GM23338 (cell line): Measurements from ENCODE around the gene KAZALD1. TPM values are rescaled to one million over a fixed set of nuclear protein-coding genes. Genes with fewer than 3 reads are reported as not detected.

Experiments
- ATAC-seq: fragments of 200-7000 bp; cut with Tn5 transposase; 3 replicates; pipeline ENCODE4 v1.9.1; 2020
- DNase-seq: peaks from one replicate; pipeline ENCODE4 v3.0.0-alpha.2; 2015; ENCODE audit warnings: low spot score
- H2AFZ ChIP-seq: fragments of 200-600 bp; sonication (generic); 2 replicates; pipeline ENCODE4 v1.8.0; 2016; ENCODE audit warnings: antibody characterized with exemption, mild to moderate bottlenecking, moderate library complexity
- H3F3A ChIP-seq: fragments of 200-600 bp; sonication (generic); replicated peaks from 2 replicates; pipeline ENCODE4 v1.8.0; 2017; ENCODE audit warnings: antibody characterized with exemption, mixed run types, low read depth
- H3K27ac ChIP-seq: fragments of 200-600 bp; sonication (generic); 2 replicates; pipeline ENCODE4 v1.6.1; 2016; ENCODE audit warnings: low read depth
- H3K27me3 ChIP-seq: fragments of 200-600 bp; sonication (generic); 2 replicates; pipeline ENCODE4 v1.8.0; 2016; ENCODE audit warnings: mild to moderate bottlenecking, mixed run types, moderate library complexity; ENCODE audit not compliant: insufficient read depth
- H3K36me3 ChIP-seq: fragments of 200-600 bp; sonication (generic); 2 replicates; pipeline ENCODE4 v1.8.0; 2016; ENCODE audit warnings: mild to moderate bottlenecking; ENCODE audit not compliant: insufficient read depth
- H3K4me1 ChIP-seq: fragments of 200-600 bp; sonication (generic); 2 replicates; pipeline ENCODE4 v1.8.0; 2016; ENCODE audit warnings: mild to moderate bottlenecking, moderate library complexity; ENCODE audit not compliant: insufficient read depth
- H3K4me2 ChIP-seq: fragments of 200-600 bp; sonication (generic); 2 replicates; pipeline ENCODE4 v1.7.1; 2017; ENCODE audit warnings: mixed run types
- H3K4me3 ChIP-seq: fragments of 200-600 bp; sonication (generic); 2 replicates; pipeline ENCODE4 v1.6.1; 2016; ENCODE audit warnings: mixed run types
- H3K79me2 ChIP-seq: fragments of 200-600 bp; sonication (generic); replicated peaks from 2 replicates; pipeline ENCODE4 v1.8.0; 2017; ENCODE audit warnings: mild to moderate bottlenecking; ENCODE audit not compliant: insufficient read depth
- H3K9me2 ChIP-seq: fragments of 200-600 bp; sonication (generic); 2 replicates; pipeline ENCODE4 v1.8.0; 2017; ENCODE audit not compliant: insufficient read depth
- H4K20me1 ChIP-seq: fragments of 200-600 bp; sonication (generic); replicated peaks from 2 replicates; pipeline ENCODE4 v1.8.0; 2017; ENCODE audit warnings: mild to moderate bottlenecking; ENCODE audit not compliant: insufficient read depth
- H3K27ac Mint-ChIP-seq: 2 replicates; pipeline ENCODE4 v1.8.0; 2020; ENCODE audit warnings: inconsistent platforms, mild to moderate bottlenecking, moderate library complexity, mixed read lengths
- H3K27me3 Mint-ChIP-seq: 3 replicates; pipeline ENCODE4 v1.8.0; 2022; ENCODE audit warnings: low read depth, mild to moderate bottlenecking, moderate library complexity, mixed read lengths, inconsistent platforms; ENCODE audit not compliant: insufficient read depth, poor library complexity
- H3K36me3 Mint-ChIP-seq: 3 replicates; pipeline ENCODE4 v1.8.0; 2021; ENCODE audit warnings: low read depth, mild to moderate bottlenecking, inconsistent platforms, moderate library complexity, mixed read lengths
- H3K4me1 Mint-ChIP-seq: 3 replicates; pipeline ENCODE4 v1.8.0; 2020; ENCODE audit warnings: mild to moderate bottlenecking, inconsistent platforms, mixed read lengths
- H3K4me3 Mint-ChIP-seq: 3 replicates; pipeline ENCODE4 v1.8.0; 2021; ENCODE audit warnings: moderate library complexity, mild to moderate bottlenecking, inconsistent platforms, mixed read lengths
- H3K9me3 Mint-ChIP-seq: 3 replicates; pipeline ENCODE4 v1.8.0; 2020; ENCODE audit warnings: moderate library complexity, mild to moderate bottlenecking, inconsistent platforms, mixed read lengths
- CREB1 ChIP-seq: fragments of 250-450 bp; sonication (Bioruptor Pico); IDR thresholded peaks from 2 replicates; pipeline ENCODE4 v1.5.0; 2020; ENCODE audit warnings: low read depth, mild to moderate bottlenecking, moderate library complexity
- NANOG ChIP-seq: IDR thresholded peaks from 2 replicates; pipeline ENCODE4 v1.6.1; 2016; ENCODE audit warnings: antibody characterized with exemption, borderline replicate concordance
- ZNF114 ChIP-seq: fragments of 250-450 bp; sonication (Bioruptor Pico); IDR thresholded peaks from 2 replicates; pipeline ENCODE4 v1.5.0; 2020; ENCODE audit warnings: mild to moderate bottlenecking, moderate library complexity
- polyA plus RNA-seq: library from polyadenylated mRNA; unstranded; fragments of >200 nt; fragmentation: Nextera tagmentation; extraction: Ambion mirVana; gene quantifications from 2 replicates; pipeline ENCODE4 v1.2.1, GENCODE V29; 2016
- total RNA-seq: library from RNA; depleted of rRNA; stranded (reverse); fragments of >200 nt; shearing (Covaris generic); gene quantifications from 2 replicates; pipeline ENCODE4 v1.2.3, GENCODE V29; 2014
- TF ChIP-seq, protein P1 (sequence below), 2 experiments: fragments of 200-600 bp in 1 of 2; sonication (generic) in 1 of 2; conservative IDR thresholded peaks; 2 replicates each; pipeline versions ENCODE4 v1.5.1 to v1.6.1; 2016 to 2017; ENCODE audit warnings: antibody characterized with exemption in 2 of 2, low read depth in 2 of 2, mild to moderate bottlenecking in 2 of 2, moderate library complexity in 1 of 2
- TF ChIP-seq, protein P2 (sequence below): IDR thresholded peaks from 2 replicates; pipeline ENCODE4 v1.6.1; 2016; ENCODE audit warnings: antibody characterized with exemption
- TF ChIP-seq, protein P3 (sequence below): fragments of 250-450 bp; sonication (Bioruptor Pico); IDR thresholded peaks from 2 replicates; pipeline ENCODE4 v1.5.0; 2020; ENCODE audit warnings: mild to moderate bottlenecking, moderate library complexity
- TF ChIP-seq, protein P4 (sequence below): IDR thresholded peaks from one replicate; pipeline ENCODE4 v1.6.1; 2018; ENCODE audit warnings: antibody characterized with exemption; ENCODE audit not compliant: unreplicated experiment

Gene KAZALD1
- total and polyA plus RNA-seq, 2 experiments from 2014 or later, result 0.27 to 1.3 TPM

DNA sequence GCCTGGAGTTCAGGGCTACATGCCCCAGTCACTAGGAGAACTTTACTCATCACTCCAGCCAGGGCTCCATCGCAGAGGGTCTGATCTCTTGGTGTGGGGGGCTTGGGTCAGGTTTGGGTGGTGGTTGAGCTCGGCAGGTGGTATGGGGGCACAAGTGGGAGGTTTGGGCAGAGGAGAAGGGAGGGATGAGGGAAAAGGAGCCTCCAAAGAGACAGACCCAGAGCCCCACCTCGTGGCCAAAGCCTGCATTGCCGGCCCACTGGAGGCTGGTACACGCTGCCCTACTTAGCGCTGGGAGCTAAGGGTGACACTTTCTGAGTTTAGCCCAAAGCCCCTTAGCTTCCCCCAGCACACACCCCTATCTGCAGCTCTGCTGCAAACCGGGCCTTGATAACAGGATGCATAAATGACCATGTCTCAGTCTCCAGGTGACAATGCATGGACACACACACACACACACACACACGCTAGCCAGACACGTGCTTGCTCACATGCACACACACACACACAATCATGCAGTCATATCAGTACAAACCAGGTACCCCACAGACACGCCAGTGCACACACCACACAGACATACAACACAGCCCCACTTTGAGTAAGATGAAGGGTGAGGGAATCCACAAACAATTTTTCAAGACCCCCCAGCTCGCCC lies 47.4 kb upstream of the KAZALD1 start:
- Histone ChIP-seq H3K4me2 (peak overlapping the region; percentile 48; the same call in 1 of the 2 replicates), H4K20me1 (no peaks in the 10 kb centered on the region), H3K4me3 (no peak overlapping the region), H3K79me2 (no peaks in the 10 kb centered on the region), H3K9me2 (no peaks in the 10 kb centered on the region), H3K27ac (no peak overlapping the region), H3K4me1 (peaks cover 23% of the 10 kb centered on the region; the same call in 1 of the 2 replicates), H3F3A (0 out of 2 replicates have a peak, but pooled peaks cover 4% of the 10 kb centered on the region), H3K36me3 (no peaks in the 10 kb centered on the region), H2AFZ (no peak overlapping the region), H3K27me3 (peaks cover 45% of the 10 kb centered on the region)
- peak; percentile 23 for ATAC-seq
- no peaks in the 10 kb centered on the region; the same call in 2 of the 3 replicates for H3K36me3 Mint-ChIP-seq
- peaks cover 23% of the 10 kb centered on the region for H3K4me1 Mint-ChIP-seq
- H3K9me3 Mint-ChIP-seq, result no peaks in the 10 kb centered on the region; the same call in 2 of the 3 replicates
- H3K27me3 Mint-ChIP-seq, result peaks cover 56% of the 10 kb centered on the region
- no peak overlapping the region for H3K27ac Mint-ChIP-seq
- peak; percentile 85 for DNase-seq
- TF ChIP-seq ZNF114 (CRISPR knock-in tag) (no peak), CREB1 (CRISPR knock-in tag) (no peak)
- TF ChIP-seq, protein P1, sequence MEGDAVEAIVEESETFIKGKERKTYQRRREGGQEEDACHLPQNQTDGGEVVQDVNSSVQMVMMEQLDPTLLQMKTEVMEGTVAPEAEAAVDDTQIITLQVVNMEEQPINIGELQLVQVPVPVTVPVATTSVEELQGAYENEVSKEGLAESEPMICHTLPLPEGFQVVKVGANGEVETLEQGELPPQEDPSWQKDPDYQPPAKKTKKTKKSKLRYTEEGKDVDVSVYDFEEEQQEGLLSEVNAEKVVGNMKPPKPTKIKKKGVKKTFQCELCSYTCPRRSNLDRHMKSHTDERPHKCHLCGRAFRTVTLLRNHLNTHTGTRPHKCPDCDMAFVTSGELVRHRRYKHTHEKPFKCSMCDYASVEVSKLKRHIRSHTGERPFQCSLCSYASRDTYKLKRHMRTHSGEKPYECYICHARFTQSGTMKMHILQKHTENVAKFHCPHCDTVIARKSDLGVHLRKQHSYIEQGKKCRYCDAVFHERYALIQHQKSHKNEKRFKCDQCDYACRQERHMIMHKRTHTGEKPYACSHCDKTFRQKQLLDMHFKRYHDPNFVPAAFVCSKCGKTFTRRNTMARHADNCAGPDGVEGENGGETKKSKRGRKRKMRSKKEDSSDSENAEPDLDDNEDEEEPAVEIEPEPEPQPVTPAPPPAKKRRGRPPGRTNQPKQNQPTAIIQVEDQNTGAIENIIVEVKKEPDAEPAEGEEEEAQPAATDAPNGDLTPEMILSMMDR (conservative IDR thresholded peaks at IDR 0.05; ENCODE audit: low read depth in 2 of 2), result peak; percentile 78 to 89
- TF ChIP-seq, protein P2, sequence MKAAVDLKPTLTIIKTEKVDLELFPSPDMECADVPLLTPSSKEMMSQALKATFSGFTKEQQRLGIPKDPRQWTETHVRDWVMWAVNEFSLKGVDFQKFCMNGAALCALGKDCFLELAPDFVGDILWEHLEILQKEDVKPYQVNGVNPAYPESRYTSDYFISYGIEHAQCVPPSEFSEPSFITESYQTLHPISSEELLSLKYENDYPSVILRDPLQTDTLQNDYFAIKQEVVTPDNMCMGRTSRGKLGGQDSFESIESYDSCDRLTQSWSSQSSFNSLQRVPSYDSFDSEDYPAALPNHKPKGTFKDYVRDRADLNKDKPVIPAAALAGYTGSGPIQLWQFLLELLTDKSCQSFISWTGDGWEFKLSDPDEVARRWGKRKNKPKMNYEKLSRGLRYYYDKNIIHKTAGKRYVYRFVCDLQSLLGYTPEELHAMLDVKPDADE, result no peak
- no peak overlapping the region for H3K4me3 Mint-ChIP-seq

DNA sequence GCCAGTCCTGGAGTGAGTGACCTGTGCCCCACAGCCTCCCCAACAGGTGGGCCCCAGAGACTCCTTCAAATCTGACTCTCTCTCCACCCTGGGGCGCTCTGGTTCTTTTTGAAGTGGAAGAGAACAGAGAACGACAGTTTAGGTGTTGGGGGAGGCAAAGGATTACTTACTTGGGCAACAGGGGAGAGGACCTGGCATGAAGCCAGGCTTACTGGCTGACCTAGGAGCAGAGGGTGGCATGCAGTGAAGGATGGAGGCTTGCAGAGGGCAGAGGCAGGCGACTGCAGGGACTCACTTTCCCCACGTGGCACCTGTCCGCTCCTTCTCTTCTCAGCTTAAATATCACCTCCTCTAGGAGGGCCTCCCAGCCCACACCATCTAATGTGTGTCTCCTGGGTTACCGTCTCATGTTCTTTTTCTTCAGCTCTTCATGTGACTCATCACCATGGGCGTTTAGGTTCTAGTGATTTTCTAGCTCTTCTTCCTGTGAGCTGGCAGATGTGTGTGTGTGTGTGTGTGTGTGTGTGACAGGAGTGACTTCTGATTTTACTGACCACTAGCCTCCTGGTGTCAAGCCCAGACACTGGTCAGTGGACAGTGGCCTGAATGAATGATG lies 46.7 kb upstream of the KAZALD1 start:
- Mint-ChIP-seq H3K36me3 (no peaks in the 10 kb centered on the region; the same call in 2 of the 3 replicates), H3K4me1 (peaks cover 23% of the 10 kb centered on the region), H3K9me3 (no peaks in the 10 kb centered on the region; the same call in 2 of the 3 replicates), H3K27me3 (peaks cover 58% of the 10 kb centered on the region), H3K4me3 (no peak overlapping the region; the same call in 2 of the 3 replicates), H3K27ac (no peak overlapping the region)
- ATAC-seq, result no peak
- 0 out of 2 replicates have a peak, but pooled peaks cover 4% of the 10 kb centered on the region for H3F3A ChIP-seq
- no peak overlapping the region for H3K4me2 ChIP-seq
- H3K9me2 ChIP-seq, result no peaks in the 10 kb centered on the region
- H3K4me1 ChIP-seq, result peaks cover 23% of the 10 kb centered on the region; the same call in 1 of the 2 replicates
- H3K79me2 ChIP-seq, result no peaks in the 10 kb centered on the region
- H3K27me3 ChIP-seq, result peaks cover 52% of the 10 kb centered on the region
- H3K36me3 ChIP-seq, result no peaks in the 10 kb centered on the region
- H3K4me3 ChIP-seq, result no peak overlapping the region
- no peak overlapping the region for H2AFZ ChIP-seq
- no peak for DNase-seq
- no peak overlapping the region for H3K27ac ChIP-seq
- no peaks in the 10 kb centered on the region for H4K20me1 ChIP-seq
- TF ChIP-seq NANOG, result no peak
- TF ChIP-seq, protein P3, sequence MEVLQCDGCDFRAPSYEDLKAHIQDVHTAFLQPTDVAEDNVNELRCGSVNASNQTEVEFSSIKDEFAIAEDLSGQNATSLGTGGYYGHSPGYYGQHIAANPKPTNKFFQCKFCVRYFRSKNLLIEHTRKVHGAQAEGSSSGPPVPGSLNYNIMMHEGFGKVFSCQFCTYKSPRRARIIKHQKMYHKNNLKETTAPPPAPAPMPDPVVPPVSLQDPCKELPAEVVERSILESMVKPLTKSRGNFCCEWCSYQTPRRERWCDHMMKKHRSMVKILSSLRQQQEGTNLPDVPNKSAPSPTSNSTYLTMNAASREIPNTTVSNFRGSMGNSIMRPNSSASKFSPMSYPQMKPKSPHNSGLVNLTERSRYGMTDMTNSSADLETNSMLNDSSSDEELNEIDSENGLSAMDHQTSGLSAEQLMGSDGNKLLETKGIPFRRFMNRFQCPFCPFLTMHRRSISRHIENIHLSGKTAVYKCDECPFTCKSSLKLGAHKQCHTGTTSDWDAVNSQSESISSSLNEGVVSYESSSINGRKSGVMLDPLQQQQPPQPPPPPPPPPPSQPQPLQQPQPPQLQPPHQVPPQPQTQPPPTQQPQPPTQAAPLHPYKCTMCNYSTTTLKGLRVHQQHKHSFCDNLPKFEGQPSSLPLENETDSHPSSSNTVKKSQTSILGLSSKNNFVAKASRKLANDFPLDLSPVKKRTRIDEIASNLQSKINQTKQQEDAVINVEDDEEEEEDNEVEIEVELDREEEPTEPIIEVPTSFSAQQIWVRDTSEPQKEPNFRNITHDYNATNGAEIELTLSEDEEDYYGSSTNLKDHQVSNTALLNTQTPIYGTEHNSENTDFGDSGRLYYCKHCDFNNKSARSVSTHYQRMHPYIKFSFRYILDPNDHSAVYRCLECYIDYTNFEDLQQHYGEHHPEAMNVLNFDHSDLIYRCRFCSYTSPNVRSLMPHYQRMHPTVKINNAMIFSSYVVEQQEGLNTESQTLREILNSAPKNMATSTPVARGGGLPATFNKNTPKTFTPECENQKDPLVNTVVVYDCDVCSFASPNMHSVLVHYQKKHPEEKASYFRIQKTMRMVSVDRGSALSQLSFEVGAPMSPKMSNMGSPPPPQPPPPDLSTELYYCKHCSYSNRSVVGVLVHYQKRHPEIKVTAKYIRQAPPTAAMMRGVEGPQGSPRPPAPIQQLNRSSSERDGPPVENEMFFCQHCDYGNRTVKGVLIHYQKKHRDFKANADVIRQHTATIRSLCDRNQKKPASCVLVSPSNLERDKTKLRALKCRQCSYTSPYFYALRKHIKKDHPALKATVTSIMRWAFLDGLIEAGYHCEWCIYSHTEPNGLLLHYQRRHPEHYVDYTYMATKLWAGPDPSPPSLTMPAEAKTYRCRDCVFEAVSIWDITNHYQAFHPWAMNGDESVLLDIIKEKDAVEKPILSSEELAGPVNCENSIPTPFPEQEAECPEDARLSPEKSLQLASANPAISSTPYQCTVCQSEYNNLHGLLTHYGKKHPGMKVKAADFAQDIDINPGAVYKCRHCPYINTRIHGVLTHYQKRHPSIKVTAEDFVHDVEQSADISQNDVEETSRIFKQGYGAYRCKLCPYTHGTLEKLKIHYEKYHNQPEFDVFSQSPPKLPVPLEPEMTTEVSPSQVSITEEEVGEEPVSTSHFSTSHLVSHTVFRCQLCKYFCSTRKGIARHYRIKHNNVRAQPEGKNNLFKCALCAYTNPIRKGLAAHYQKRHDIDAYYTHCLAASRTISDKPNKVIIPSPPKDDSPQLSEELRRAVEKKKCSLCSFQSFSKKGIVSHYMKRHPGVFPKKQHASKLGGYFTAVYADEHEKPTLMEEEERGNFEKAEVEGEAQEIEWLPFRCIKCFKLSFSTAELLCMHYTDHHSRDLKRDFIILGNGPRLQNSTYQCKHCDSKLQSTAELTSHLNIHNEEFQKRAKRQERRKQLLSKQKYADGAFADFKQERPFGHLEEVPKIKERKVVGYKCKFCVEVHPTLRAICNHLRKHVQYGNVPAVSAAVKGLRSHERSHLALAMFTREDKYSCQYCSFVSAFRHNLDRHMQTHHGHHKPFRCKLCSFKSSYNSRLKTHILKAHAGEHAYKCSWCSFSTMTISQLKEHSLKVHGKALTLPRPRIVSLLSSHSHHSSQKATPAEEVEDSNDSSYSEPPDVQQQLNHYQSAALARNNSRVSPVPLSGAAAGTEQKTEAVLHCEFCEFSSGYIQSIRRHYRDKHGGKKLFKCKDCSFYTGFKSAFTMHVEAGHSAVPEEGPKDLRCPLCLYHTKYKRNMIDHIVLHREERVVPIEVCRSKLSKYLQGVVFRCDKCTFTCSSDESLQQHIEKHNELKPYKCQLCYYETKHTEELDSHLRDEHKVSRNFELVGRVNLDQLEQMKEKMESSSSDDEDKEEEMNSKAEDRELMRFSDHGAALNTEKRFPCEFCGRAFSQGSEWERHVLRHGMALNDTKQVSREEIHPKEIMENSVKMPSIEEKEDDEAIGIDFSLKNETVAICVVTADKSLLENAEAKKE (CRISPR knock-in tag), result no peak
- TF ChIP-seq, protein P4, sequence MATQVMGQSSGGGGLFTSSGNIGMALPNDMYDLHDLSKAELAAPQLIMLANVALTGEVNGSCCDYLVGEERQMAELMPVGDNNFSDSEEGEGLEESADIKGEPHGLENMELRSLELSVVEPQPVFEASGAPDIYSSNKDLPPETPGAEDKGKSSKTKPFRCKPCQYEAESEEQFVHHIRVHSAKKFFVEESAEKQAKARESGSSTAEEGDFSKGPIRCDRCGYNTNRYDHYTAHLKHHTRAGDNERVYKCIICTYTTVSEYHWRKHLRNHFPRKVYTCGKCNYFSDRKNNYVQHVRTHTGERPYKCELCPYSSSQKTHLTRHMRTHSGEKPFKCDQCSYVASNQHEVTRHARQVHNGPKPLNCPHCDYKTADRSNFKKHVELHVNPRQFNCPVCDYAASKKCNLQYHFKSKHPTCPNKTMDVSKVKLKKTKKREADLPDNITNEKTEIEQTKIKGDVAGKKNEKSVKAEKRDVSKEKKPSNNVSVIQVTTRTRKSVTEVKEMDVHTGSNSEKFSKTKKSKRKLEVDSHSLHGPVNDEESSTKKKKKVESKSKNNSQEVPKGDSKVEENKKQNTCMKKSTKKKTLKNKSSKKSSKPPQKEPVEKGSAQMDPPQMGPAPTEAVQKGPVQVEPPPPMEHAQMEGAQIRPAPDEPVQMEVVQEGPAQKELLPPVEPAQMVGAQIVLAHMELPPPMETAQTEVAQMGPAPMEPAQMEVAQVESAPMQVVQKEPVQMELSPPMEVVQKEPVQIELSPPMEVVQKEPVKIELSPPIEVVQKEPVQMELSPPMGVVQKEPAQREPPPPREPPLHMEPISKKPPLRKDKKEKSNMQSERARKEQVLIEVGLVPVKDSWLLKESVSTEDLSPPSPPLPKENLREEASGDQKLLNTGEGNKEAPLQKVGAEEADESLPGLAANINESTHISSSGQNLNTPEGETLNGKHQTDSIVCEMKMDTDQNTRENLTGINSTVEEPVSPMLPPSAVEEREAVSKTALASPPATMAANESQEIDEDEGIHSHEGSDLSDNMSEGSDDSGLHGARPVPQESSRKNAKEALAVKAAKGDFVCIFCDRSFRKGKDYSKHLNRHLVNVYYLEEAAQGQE, result no peak
